SH-SY5Y (cell line): ENCODE results near the gene PDE1C.

Experiments used
- GATA2 ChIP-seq: IDR thresholded peaks from 2 replicates; pipeline ENCODE4 v1.6.1; 2011; ENCODE audit warnings: mild to moderate bottlenecking, low read depth, low read length
- GATA3 ChIP-seq: IDR thresholded peaks from 2 replicates; pipeline ENCODE4 v1.6.1; 2011; ENCODE audit warnings: low read depth, mild to moderate bottlenecking, low read length, moderate library complexity

GRCh38 chr7:31890198-31890597 lies 180.0 kb downstream of the PDE1C start:
- TF ChIP-seq GATA2: no peak
- no peak for TF ChIP-seq GATA3
